ENCODE data around the gene JHY.

DNA sequence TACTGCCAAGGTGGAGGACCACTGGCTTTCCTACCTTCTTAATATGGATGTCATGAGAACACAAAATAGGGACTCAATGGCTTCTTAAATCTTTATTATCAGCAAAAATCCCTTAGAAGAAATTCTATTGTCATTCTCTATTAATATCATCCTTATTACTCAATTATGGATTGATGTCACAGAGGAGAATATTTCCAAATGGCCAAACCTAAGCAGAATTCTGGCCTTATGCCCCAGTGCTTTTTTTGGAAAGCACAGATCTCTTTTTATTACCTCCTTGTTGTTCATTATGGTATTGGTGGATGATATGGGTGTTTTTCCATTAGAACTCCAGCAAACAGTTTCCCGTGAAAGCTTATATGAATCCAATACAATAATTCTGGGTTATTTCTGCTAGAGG is 34.4 kb upstream of the JHY start:
- no peak for TF ChIP-seq POLR2A (IDR thresholded peaks at IDR 0.05; ENCODE audit: low read length)
- no peak for TF ChIP-seq GATA1 (IDR thresholded peaks at IDR 0.05; ENCODE audit: low read depth, low read length)

Data from erythroblast (primary cell).